GM20000 (cell line): ENCODE measurements around the gene TCAP.

Source experiments
- DNase-seq: peaks from one replicate; pipeline ENCODE4 v3.0.0; 2012; ENCODE audit warnings: low spot score
- CTCF ChIP-seq: IDR thresholded peaks from 2 replicates; pipeline ENCODE4 v1.5.1; 2012; ENCODE audit warnings: mild to moderate bottlenecking, control low read depth; ENCODE audit errors: extremely low read depth, missing control alignments

TCAP gene

GRCh38 chr17:39643271-39643670, 21.9 kb upstream of the TCAP start:
- no peak for TF ChIP-seq CTCF
- no peak for DNase-seq

GRCh38 chr17:39647256-39647655, 17.9 kb upstream of the TCAP start:
- no peak for TF ChIP-seq CTCF
- no peak for DNase-seq

GRCh38 chr17:39648616-39649366, 16.4 kb upstream of the TCAP start:
- no peak for DNase-seq
- TF ChIP-seq CTCF = no peak

- no peak for TF ChIP-seq CTCF
- no peak for DNase-seq
These were observed 15.0 kb upstream of the TCAP start for GRCh38 chr17:39650121-39650579.

GRCh38 chr17:39651923-39652586, 13.1 kb upstream of the TCAP start:
- no peak for DNase-seq
- TF ChIP-seq CTCF = no peak

- DNase-seq = no peak
- TF ChIP-seq CTCF = no peak
These were observed 12.4 kb upstream of the TCAP start for GRCh38 chr17:39652587-39653315.

- no peak for TF ChIP-seq CTCF
- no peak for DNase-seq
These were observed 11.9 kb upstream of the TCAP start for GRCh38 chr17:39653316-39653661.
